HG02840 (cell line): ENCODE results near the gene PRR7.
A peak's percentile ranks its signal among the peaks of the same experiment; 100 is the strongest.

Experiments
- ATAC-seq: cut with Tn5 transposase; IDR thresholded peaks from one replicate; pipeline ENCODE4 v1.9.1; 2021; ENCODE audit warnings: mild to moderate bottlenecking, moderate library complexity, moderate number of reproducible peaks; ENCODE audit not compliant: unreplicated experiment, low FRiP score

PRR7 gene

GRCh38 chr5:177449140-177450061 lies 2.8 kb downstream of the PRR7 start:
- no peak for ATAC-seq

- no peak for ATAC-seq
These were observed 4.2 kb downstream of the PRR7 start for GRCh38 chr5:177450667-177451424.

- no peak for ATAC-seq
These were observed 6.3 kb downstream of the PRR7 start for GRCh38 chr5:177452688-177453638.

GRCh38 chr5:177453852-177454396 lies 7.3 kb downstream of the PRR7 start:
- ATAC-seq = peak; percentile 1

GRCh38 chr5:177454397-177455035 lies 7.9 kb downstream of the PRR7 start:
- peak; percentile 48 for ATAC-seq

- ATAC-seq = peak; percentile 48
These were observed 8.5 kb downstream of the PRR7 start for GRCh38 chr5:177455036-177455660.

GRCh38 chr5:177455661-177456590 lies 9.3 kb downstream of the PRR7 start:
- peak; percentile 18 for ATAC-seq

- no peak for ATAC-seq
These were observed 10.0 kb downstream of the PRR7 start for GRCh38 chr5:177456591-177456964.

- no peak for ATAC-seq
These were observed 10.6 kb downstream of the PRR7 start for GRCh38 chr5:177456976-177457851.

- no peak for ATAC-seq
These were observed 11.5 kb downstream of the PRR7 start for GRCh38 chr5:177457852-177458681.

- ATAC-seq = no peak
These were observed 12.3 kb downstream of the PRR7 start for GRCh38 chr5:177458912-177459350.

GRCh38 chr5:177459357-177459756 lies 12.7 kb downstream of the PRR7 start:
- no peak for ATAC-seq

- no peak for ATAC-seq
These were observed 13.4 kb downstream of the PRR7 start for GRCh38 chr5:177459819-177460628.

- ATAC-seq = no peak
These were observed 15.5 kb downstream of the PRR7 start for GRCh38 chr5:177462021-177462670.

- ATAC-seq = no peak
These were observed 18.4 kb downstream of the PRR7 start for GRCh38 chr5:177465044-177465443.
